ENCODE data around the gene RBM6. TPM values are rescaled to one million over a fixed set of nuclear protein-coding genes. Genes with fewer than 3 reads are reported as not detected.

The RBM6 gene
- total RNA-seq, 1 experiment from 2014 or later: 55.9 TPM

- H3K4me3 ChIP-seq (ENCODE audit: low read depth, low read length, poor library complexity, severe bottlenecking): no peak overlapping the region
- ChIA-PET CTCF (no interaction called here), POLR2A (ENCODE audit: low non-redundant PET) (no interaction called here)
- H3K4me1 ChIP-seq (ENCODE audit: insufficient read depth, low read length, poor library complexity, severe bottlenecking): no peaks in the 10 kb centered on the region
- no peak overlapping the region for H3K27ac ChIP-seq (ENCODE audit: low read depth, low read length, poor library complexity, severe bottlenecking)
- TF ChIP-seq CTCF (conservative IDR thresholded peaks at IDR 0.05; ENCODE audit: low read depth, low read length) (no peak), EZH2 (IDR thresholded peaks at IDR 0.05; ENCODE audit: borderline replicate concordance, low read depth, low read length, poor library complexity, severe bottlenecking) (no peak)
- H3K36me3 ChIP-seq (ENCODE audit: insufficient read depth, low read length, poor library complexity, severe bottlenecking): peaks cover 3% of the 10 kb centered on the region
- DNase-seq (ENCODE audit: low spot score): no peak
- no peaks in the 10 kb centered on the region for H3K9me3 ChIP-seq (ENCODE audit: low read depth, low read length, poor library complexity, severe bottlenecking)
- intact Hi-C loops (cut with micrococcal nuclease; ENCODE audit: unreplicated experiment): no loop called here
- no peaks in the 10 kb centered on the region for H3K27me3 ChIP-seq (replicated peaks; ENCODE audit: insufficient read depth, low read depth, low read length, poor library complexity)
- BruUV-seq (replicated peaks): no TSS peak
These were observed 37.0 kb downstream of the RBM6 start for GRCh38 chr3:49976942-49977341.

- H3K4me3 ChIP-seq (ENCODE audit: low read depth, low read length, poor library complexity, severe bottlenecking): no peak overlapping the region
- no TSS peak for BruUV-seq (replicated peaks)
- no peaks in the 10 kb centered on the region for H3K4me1 ChIP-seq (ENCODE audit: insufficient read depth, low read length, poor library complexity, severe bottlenecking)
- DNase-seq (ENCODE audit: low spot score): no peak
- H3K27me3 ChIP-seq (replicated peaks; ENCODE audit: insufficient read depth, low read depth, low read length, poor library complexity): no peaks in the 10 kb centered on the region
- ChIA-PET POLR2A (ENCODE audit: low non-redundant PET) (no interaction called here), CTCF (no interaction called here)
- intact Hi-C loops (cut with micrococcal nuclease; ENCODE audit: unreplicated experiment): no loop called here
- H3K27ac ChIP-seq (ENCODE audit: low read depth, low read length, poor library complexity, severe bottlenecking): no peak overlapping the region
- no peak for TF ChIP-seq EZH2 (IDR thresholded peaks at IDR 0.05; ENCODE audit: borderline replicate concordance, low read depth, low read length, poor library complexity, severe bottlenecking)
- TF ChIP-seq CTCF (conservative IDR thresholded peaks at IDR 0.05; ENCODE audit: low read depth, low read length): no peak
- H3K36me3 ChIP-seq (ENCODE audit: insufficient read depth, low read length, poor library complexity, severe bottlenecking): no peaks in the 10 kb centered on the region
- H3K9me3 ChIP-seq (ENCODE audit: low read depth, low read length, poor library complexity, severe bottlenecking): no peaks in the 10 kb centered on the region
These were observed 44.4 kb downstream of the RBM6 start for GRCh38 chr3:49984394-49984793.

- intact Hi-C loops (cut with micrococcal nuclease; ENCODE audit: unreplicated experiment): no loop called here
- DNase-seq (ENCODE audit: low spot score): no peak
- BruUV-seq (replicated peaks): no TSS peak
- H3K36me3 ChIP-seq (ENCODE audit: insufficient read depth, low read length, poor library complexity, severe bottlenecking): no peaks in the 10 kb centered on the region
- H3K4me1 ChIP-seq (ENCODE audit: insufficient read depth, low read length, poor library complexity, severe bottlenecking): no peaks in the 10 kb centered on the region
- no peaks in the 10 kb centered on the region for H3K9me3 ChIP-seq (ENCODE audit: low read depth, low read length, poor library complexity, severe bottlenecking)
- no peak overlapping the region for H3K27ac ChIP-seq (ENCODE audit: low read depth, low read length, poor library complexity, severe bottlenecking)
- TF ChIP-seq CTCF (conservative IDR thresholded peaks at IDR 0.05; ENCODE audit: low read depth, low read length): no peak
- no peak for TF ChIP-seq EZH2 (IDR thresholded peaks at IDR 0.05; ENCODE audit: borderline replicate concordance, low read depth, low read length, poor library complexity, severe bottlenecking)
- no peaks in the 10 kb centered on the region for H3K27me3 ChIP-seq (replicated peaks; ENCODE audit: insufficient read depth, low read depth, low read length, poor library complexity)
- H3K4me3 ChIP-seq (ENCODE audit: low read depth, low read length, poor library complexity, severe bottlenecking): no peak overlapping the region
- CTCF ChIA-PET: no interaction called here
- POLR2A ChIA-PET (ENCODE audit: low non-redundant PET): no interaction called here
These were observed 52.4 kb downstream of the RBM6 start for GRCh38 chr3:49992326-49992725.

All from A673 (cell line).